Measurements from ENCODE around the gene LRRC7. TPM values are rescaled to one million over a fixed set of nuclear protein-coding genes. Genes with fewer than 3 reads are reported as not detected.

The LRRC7 gene
- total RNA-seq, 3 donors from 2014 or later = not detected

GRCh38 chr1:70090875-70091274 is 523.2 kb downstream of the LRRC7 start:
- no peak overlapping the region for H3K4me3 ChIP-seq
- no peak for TF ChIP-seq CTCF (IDR thresholded peaks at IDR 0.05)
- TF ChIP-seq POLR2A (IDR thresholded peaks at IDR 0.05) = no peak
- TF ChIP-seq POLR2AphosphoS5 (IDR thresholded peaks at IDR 0.05) = no peak
- H3K36me3 ChIP-seq = no peaks in the 10 kb centered on the region
- no peaks in the 10 kb centered on the region for H3K4me1 ChIP-seq
- no peaks in the 10 kb centered on the region for H3K27me3 ChIP-seq
- intact Hi-C loops (cut with DNase I; ENCODE audit: low total_unique reads) = no loop called here
- H3K27ac ChIP-seq = no peak overlapping the region
- no peaks in the 10 kb centered on the region for H3K9me3 ChIP-seq
- no peak for DNase-seq (ENCODE audit: low spot score in 2 of 2)

DNA sequence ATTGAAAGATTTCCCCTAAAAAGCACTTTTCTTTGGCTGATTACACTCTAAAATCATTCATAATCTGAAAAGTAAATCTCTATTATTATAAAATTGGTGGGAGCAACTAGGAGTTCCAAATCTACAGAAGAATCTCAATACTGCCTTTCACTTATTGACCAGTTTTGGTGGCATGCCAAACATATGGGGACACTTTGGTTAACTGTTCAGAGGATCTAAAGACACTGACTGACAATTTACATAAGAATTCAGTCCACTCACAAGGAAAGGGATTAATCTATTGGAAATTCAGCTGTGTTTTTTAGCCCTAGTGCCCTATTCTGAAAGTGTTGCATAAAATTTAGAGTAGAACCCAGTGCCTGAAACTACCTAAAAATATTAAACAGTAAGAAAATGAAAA is 524.1 kb downstream of the LRRC7 start:
- Histone ChIP-seq H3K4me1 (no peaks in the 10 kb centered on the region), H3K27me3 (no peaks in the 10 kb centered on the region), H3K36me3 (no peaks in the 10 kb centered on the region), H3K9me3 (no peaks in the 10 kb centered on the region), H3K27ac (no peak overlapping the region), H3K4me3 (no peak overlapping the region)
- TF ChIP-seq POLR2AphosphoS5 (IDR thresholded peaks at IDR 0.05) (no peak), POLR2A (IDR thresholded peaks at IDR 0.05) (no peak), CTCF (IDR thresholded peaks at IDR 0.05) (no peak)
- no peak for DNase-seq (ENCODE audit: low spot score in 2 of 2)
- intact Hi-C loops (cut with DNase I; ENCODE audit: low total_unique reads) = no loop called here

GRCh38 chr1:70092526-70092925 is 524.8 kb downstream of the LRRC7 start:
- no peak overlapping the region for H3K27ac ChIP-seq
- H3K4me1 ChIP-seq = no peaks in the 10 kb centered on the region
- DNase-seq (ENCODE audit: low spot score in 2 of 2) = no peak
- no peaks in the 10 kb centered on the region for H3K27me3 ChIP-seq
- H3K9me3 ChIP-seq = no peaks in the 10 kb centered on the region
- intact Hi-C loops (cut with DNase I; ENCODE audit: low total_unique reads) = no loop called here
- TF ChIP-seq POLR2A (IDR thresholded peaks at IDR 0.05) = no peak
- TF ChIP-seq POLR2AphosphoS5 (IDR thresholded peaks at IDR 0.05) = no peak
- no peak for TF ChIP-seq CTCF (IDR thresholded peaks at IDR 0.05)
- H3K4me3 ChIP-seq = no peak overlapping the region
- H3K36me3 ChIP-seq = no peaks in the 10 kb centered on the region

DNA sequence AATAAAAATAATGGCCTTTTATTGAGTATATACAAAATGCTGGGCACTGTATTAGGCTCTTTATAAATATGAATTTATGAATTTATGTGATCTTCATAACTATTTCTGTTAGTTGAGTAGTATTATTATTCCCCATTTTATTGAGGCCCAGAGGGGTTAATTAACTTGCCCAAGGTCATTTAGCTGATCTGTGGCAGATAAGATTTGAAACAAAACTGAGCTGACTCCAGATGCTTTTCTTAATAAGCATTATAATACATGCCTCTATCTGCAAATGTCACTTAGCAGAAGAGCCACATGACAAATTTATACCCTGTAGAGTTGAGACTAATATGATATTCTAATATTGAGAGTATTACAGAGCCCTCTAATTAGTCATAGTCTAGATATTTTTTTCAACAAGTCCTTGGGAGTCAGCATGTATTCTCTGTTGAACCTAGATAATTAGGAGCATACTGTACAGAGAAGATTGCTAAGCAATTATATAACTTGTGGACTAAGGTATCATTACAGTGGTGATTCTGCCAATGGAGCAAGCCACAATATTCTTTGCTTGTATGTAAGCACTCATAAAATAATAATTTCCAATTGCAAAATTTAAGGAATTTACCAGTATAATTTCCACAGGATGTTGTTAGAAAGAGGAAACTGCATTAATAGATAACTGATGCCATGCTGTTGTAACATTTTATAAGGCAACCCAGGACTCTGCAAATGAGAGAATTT is 525.7 kb downstream of the LRRC7 start:
- Histone ChIP-seq H3K4me1 (no peaks in the 10 kb centered on the region), H3K27ac (no peak overlapping the region), H3K27me3 (no peaks in the 10 kb centered on the region), H3K36me3 (no peaks in the 10 kb centered on the region), H3K4me3 (no peak overlapping the region), H3K9me3 (no peaks in the 10 kb centered on the region)
- no peak for DNase-seq (ENCODE audit: low spot score in 2 of 2)
- no peak for TF ChIP-seq CTCF (IDR thresholded peaks at IDR 0.05)
- TF ChIP-seq POLR2AphosphoS5 (IDR thresholded peaks at IDR 0.05) = no peak
- TF ChIP-seq POLR2A (IDR thresholded peaks at IDR 0.05) = no peak
- intact Hi-C loops (cut with DNase I; ENCODE audit: low total_unique reads) = no loop called here

DNA sequence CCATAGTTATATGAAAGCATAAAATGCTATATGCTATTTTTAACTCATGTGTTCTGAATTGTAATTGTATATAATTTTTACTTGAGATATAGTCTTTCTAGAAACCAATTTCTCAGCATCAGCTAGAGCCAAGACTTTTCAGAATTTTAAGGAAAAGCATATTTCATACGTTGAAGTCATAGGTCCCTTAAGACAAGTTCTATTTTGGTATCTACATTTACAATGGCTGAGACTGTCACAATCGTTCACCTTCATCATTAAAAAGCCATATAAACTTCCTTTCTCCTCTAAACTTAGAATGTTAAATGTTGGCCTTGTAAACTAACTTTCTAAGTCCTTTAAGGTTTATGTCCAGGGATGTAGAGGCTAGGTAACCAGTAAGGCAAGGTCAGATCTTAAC is 533.5 kb downstream of the LRRC7 start:
- no peak for DNase-seq (ENCODE audit: low spot score in 2 of 2)

More for the DNA sequence above, 533.5 kb downstream of the LRRC7 start:
- Histone ChIP-seq H3K4me1 (no peaks in the 10 kb centered on the region), H3K27ac (no peak overlapping the region), H3K4me3 (no peak overlapping the region), H3K9me3 (no peaks in the 10 kb centered on the region), H3K27me3 (no peaks in the 10 kb centered on the region), H3K36me3 (no peaks in the 10 kb centered on the region)
- no peak for TF ChIP-seq POLR2A (IDR thresholded peaks at IDR 0.05)
- TF ChIP-seq POLR2AphosphoS5 (IDR thresholded peaks at IDR 0.05) = no peak
- no peak for TF ChIP-seq CTCF (IDR thresholded peaks at IDR 0.05)
- intact Hi-C loops (cut with DNase I; ENCODE audit: low total_unique reads) = no loop called here

Data from breast epithelium (tissue), 4 donors.